Stimulated activated CD4-positive, alpha-beta T cell treated with anti-CD3 and anti-CD28 coated beads, Interleukin-4, amount 100 ng/mL, for 1 hour (primary cell): ENCODE data around the gene ACAA1.
"Not testable (repeated sequence)": the region's sequence is repeated elsewhere in the genome, so short reads cannot be mapped to it uniquely, and the experiment has no call there.

Experiments used
- DNase-seq: peaks from one replicate; pipeline ENCODE4 v3.0.0-alpha.2; 2020

Gene ACAA1

GRCh38 chr3:38136777-38137614 is at the start of gene ACAA1:
ACAA1 (minus strand) TSS chr3:38137127; CDS start chr3:38137035, 92 bp downstream.
- DNase-seq = peak; percentile 97

GRCh38 chr3:38177181-38177580 is 40.3 kb upstream of the ACAA1 start:
- DNase-seq = no peak

- no peak for DNase-seq
Observed at GRCh38 chr3:38173834-38174418, 37.0 kb upstream of the ACAA1 start.

GRCh38 chr3:38171622-38172021 is 34.7 kb upstream of the ACAA1 start:
- no peak for DNase-seq

- DNase-seq = no peak
Observed at GRCh38 chr3:38170722-38171121, 33.8 kb upstream of the ACAA1 start.

- DNase-seq = no peak
Observed at GRCh38 chr3:38169027-38169317, 32.0 kb upstream of the ACAA1 start.

- no peak for DNase-seq
Observed at GRCh38 chr3:38168151-38169026, 31.5 kb upstream of the ACAA1 start.

GRCh38 chr3:38167591-38167990 is 30.7 kb upstream of the ACAA1 start:
- no peak for DNase-seq

- DNase-seq = no peak
Observed at GRCh38 chr3:38165722-38166387, 28.9 kb upstream of the ACAA1 start.

- DNase-seq = peak; percentile 94
Observed at GRCh38 chr3:38164952-38165721, 28.2 kb upstream of the ACAA1 start, which contains the start of gene OXSR1. OXSR1 (plus strand) TSS chr3:38165537; CDS start chr3:38165877, 340 bp downstream.

GRCh38 chr3:38164643-38164951 is 27.7 kb upstream of the ACAA1 start:
- DNase-seq = no peak

- DNase-seq = no peak
Observed at GRCh38 chr3:38163841-38164642, 27.1 kb upstream of the ACAA1 start.

- no peak for DNase-seq
Observed at GRCh38 chr3:38163117-38163840, 26.4 kb upstream of the ACAA1 start.

GRCh38 chr3:38160704-38161103 is 23.8 kb upstream of the ACAA1 start:
- not testable (repeated sequence) for DNase-seq

- DNase-seq = no peak
Observed at GRCh38 chr3:38158472-38158871, 21.5 kb upstream of the ACAA1 start.

- no peak for DNase-seq
Observed at GRCh38 chr3:38157595-38157994, 20.7 kb upstream of the ACAA1 start.

GRCh38 chr3:38157117-38157516 is 20.2 kb upstream of the ACAA1 start:
- DNase-seq = no peak

- no peak for DNase-seq
Observed at GRCh38 chr3:38155825-38156224, 18.9 kb upstream of the ACAA1 start.

GRCh38 chr3:38154625-38155255 is 17.8 kb upstream of the ACAA1 start:
- DNase-seq = no peak

GRCh38 chr3:38154033-38154494 is 17.1 kb upstream of the ACAA1 start:
- no peak for DNase-seq
